ENCODE data around the gene OR6C75.
"Not testable (repeated sequence)": the region's sequence is repeated elsewhere in the genome, so short reads cannot be mapped to it uniquely, and the experiment has no call there.

Gene OR6C75

DNA sequence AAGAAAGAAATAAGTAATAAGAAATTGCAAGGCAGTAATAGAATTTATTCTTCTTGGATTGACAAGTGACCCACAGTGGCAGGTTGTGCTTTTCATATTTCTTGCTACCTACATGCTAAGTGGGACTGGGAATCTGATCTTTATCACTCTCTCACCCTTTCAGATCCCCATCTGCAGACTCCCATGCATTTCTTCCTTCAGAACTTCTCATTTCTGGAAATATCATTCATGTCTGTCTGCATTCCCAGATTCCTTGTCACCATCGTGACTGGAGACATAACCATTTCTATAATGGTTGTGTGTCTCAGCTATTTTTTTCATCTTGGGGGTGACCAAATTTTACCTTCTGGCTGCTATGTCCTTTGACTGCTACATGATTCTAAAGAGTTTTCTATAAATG lies 33.6 kb downstream of the OR6C75 start:
- Histone ChIP-seq H3K27ac (ENCODE audit: low read length) (no peak overlapping the region), H3K4me1 (ENCODE audit: low read length) (no peaks in the 10 kb centered on the region), H3K4me2 (ENCODE audit: low read depth, low read length) (no peak overlapping the region), H3K9ac (ENCODE audit: low read length) (no peak overlapping the region), H3K9me2 (replicated peaks; ENCODE audit: insufficient read depth, low read length) (no peaks in the 10 kb centered on the region), H3F3A (ENCODE audit: insufficient read depth, low read length) (no peaks in the 10 kb centered on the region), H3K27me3 (replicated peaks; ENCODE audit: insufficient read depth, low read length) (no peaks in the 10 kb centered on the region), H4K20me1 (ENCODE audit: insufficient read depth, low read length) (no peaks in the 10 kb centered on the region), H3K79me2 (ENCODE audit: low read length) (no peaks in the 10 kb centered on the region), H3K4me3 (ENCODE audit: low read length) (no peak overlapping the region), H2AFZ (ENCODE audit: low read length) (no peak overlapping the region), H3K9me3 (replicated peaks; ENCODE audit: insufficient read depth, low read length) (no peaks in the 10 kb centered on the region), H3K36me3 (replicated peaks; ENCODE audit: insufficient read depth, low read length) (no peaks in the 10 kb centered on the region)
- DNase-seq = no peak
- TF ChIP-seq CTCF (IDR thresholded peaks at IDR 0.05; ENCODE audit: low read length) = no peak

DNA sequence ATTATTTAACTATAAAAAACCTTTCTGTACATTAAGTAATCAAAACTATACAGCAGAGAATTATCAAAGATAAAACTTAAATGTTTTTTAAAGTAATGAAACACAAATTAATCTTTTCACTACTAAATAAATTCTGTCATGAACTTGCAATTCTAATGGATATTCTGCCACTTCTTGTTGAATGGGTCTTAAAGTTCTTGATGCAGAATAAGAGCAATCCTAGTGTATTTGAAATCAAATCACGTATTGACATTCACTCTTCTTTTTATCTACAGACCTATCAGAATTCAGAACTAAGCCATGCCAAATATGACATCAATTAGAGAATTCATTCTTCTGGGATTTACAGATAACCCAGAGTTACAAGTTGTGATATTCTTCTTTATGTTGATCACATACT lies 37.5 kb downstream of the OR6C75 start, which contains the start of gene OR6C65:
Gene OR6C65 (plus strand): TSS at position 301 of the 400 bp plus-strand sequence. CDS start 0 bp downstream, at position 301.
- no peaks in the 10 kb centered on the region for H3K36me3 ChIP-seq (replicated peaks; ENCODE audit: insufficient read depth, low read length)
- no peaks in the 10 kb centered on the region for H4K20me1 ChIP-seq (ENCODE audit: insufficient read depth, low read length)
- no peaks in the 10 kb centered on the region for H3F3A ChIP-seq (ENCODE audit: insufficient read depth, low read length)
- H3K4me3 ChIP-seq (ENCODE audit: low read length) = no peak within 1 kb of the TSS
- no peaks in the 10 kb centered on the region; the same call in 1 of the 2 replicates for H3K4me1 ChIP-seq (ENCODE audit: low read length)
- no peak within 1 kb of the TSS for H3K4me2 ChIP-seq (ENCODE audit: low read depth, low read length)
- H2AFZ ChIP-seq (ENCODE audit: low read length) = no peak within 1 kb of the TSS
- H3K27me3 ChIP-seq (replicated peaks; ENCODE audit: insufficient read depth, low read length) = no peaks in the 10 kb centered on the region
- DNase-seq = no peak
- no peak within 1 kb of the TSS for H3K27ac ChIP-seq (ENCODE audit: low read length)
- H3K9ac ChIP-seq (ENCODE audit: low read length) = no peak within 1 kb of the TSS
- TF ChIP-seq EZH2 (optimal IDR thresholded peaks at IDR 0.05; ENCODE audit: low read depth, low read length) (no peak), EZH2phosphoT487 (IDR thresholded peaks at IDR 0.05; ENCODE audit: low read length) (no peak), CTCF (IDR thresholded peaks at IDR 0.05; ENCODE audit: low read length) (no peak)
- H3K9me2 ChIP-seq (replicated peaks; ENCODE audit: insufficient read depth, low read length) = no peaks in the 10 kb centered on the region
- no peaks in the 10 kb centered on the region for H3K79me2 ChIP-seq (ENCODE audit: low read length)
- no peaks in the 10 kb centered on the region for H3K9me3 ChIP-seq (replicated peaks; ENCODE audit: insufficient read depth, low read length)

- H3K9ac ChIP-seq (ENCODE audit: low read length) = no peak overlapping the region
- no peak overlapping the region for H3K4me2 ChIP-seq (ENCODE audit: low read depth, low read length)
- no peak overlapping the region for H2AFZ ChIP-seq (ENCODE audit: low read length)
- no peak overlapping the region for H3K27ac ChIP-seq (ENCODE audit: low read length)
- H3K27me3 ChIP-seq (replicated peaks; ENCODE audit: insufficient read depth, low read length) = no peaks in the 10 kb centered on the region
- H3K9me2 ChIP-seq (replicated peaks; ENCODE audit: insufficient read depth, low read length) = no peaks in the 10 kb centered on the region
- no peaks in the 10 kb centered on the region for H3F3A ChIP-seq (ENCODE audit: insufficient read depth, low read length)
- TF ChIP-seq EZH2phosphoT487 (IDR thresholded peaks at IDR 0.05; ENCODE audit: low read length) (no peak), EZH2 (optimal IDR thresholded peaks at IDR 0.05; ENCODE audit: low read depth, low read length) (no peak), CTCF (IDR thresholded peaks at IDR 0.05; ENCODE audit: low read length) (no peak)
- H3K4me3 ChIP-seq (ENCODE audit: low read length) = no peak overlapping the region
- no peaks in the 10 kb centered on the region for H4K20me1 ChIP-seq (ENCODE audit: insufficient read depth, low read length)
- H3K9me3 ChIP-seq (replicated peaks; ENCODE audit: insufficient read depth, low read length) = no peaks in the 10 kb centered on the region
- H3K79me2 ChIP-seq (ENCODE audit: low read length) = no peaks in the 10 kb centered on the region
- DNase-seq = no peak
- no peaks in the 10 kb centered on the region for H3K4me1 ChIP-seq (ENCODE audit: low read length)
- H3K36me3 ChIP-seq (replicated peaks; ENCODE audit: insufficient read depth, low read length) = no peaks in the 10 kb centered on the region
These were observed 45.1 kb downstream of the OR6C75 start for GRCh38 chr12:55407866-55408265.

DNA sequence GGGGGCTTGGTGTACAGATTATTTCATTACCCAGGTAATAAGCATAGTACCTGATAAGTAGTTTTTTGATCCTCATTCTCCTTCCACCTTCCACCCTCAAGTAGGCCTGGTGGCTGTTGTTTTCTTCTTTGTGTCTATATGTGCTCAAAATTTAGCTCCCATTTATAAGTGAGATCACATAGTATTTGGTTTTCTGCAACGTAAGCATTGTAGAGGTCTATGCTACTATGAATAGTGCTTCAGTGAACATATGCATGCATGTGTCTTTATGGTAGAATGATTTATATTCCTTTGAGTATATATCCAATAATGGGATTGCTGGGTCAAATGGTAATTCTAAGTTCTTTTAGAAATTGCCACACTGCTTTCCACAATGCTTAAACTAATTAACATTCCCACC lies 46.4 kb downstream of the OR6C75 start:
- not testable (repeated sequence) for H3K4me1 ChIP-seq (ENCODE audit: low read length); H4K20me1 ChIP-seq (ENCODE audit: insufficient read depth, low read length); H3K9me3 ChIP-seq (replicated peaks; ENCODE audit: insufficient read depth, low read length); H3K36me3 ChIP-seq (replicated peaks; ENCODE audit: insufficient read depth, low read length); H3K9me2 ChIP-seq (replicated peaks; ENCODE audit: insufficient read depth, low read length); H3K79me2 ChIP-seq (ENCODE audit: low read length); H3K4me3 ChIP-seq (ENCODE audit: low read length); H3K27ac ChIP-seq (ENCODE audit: low read length); H2AFZ ChIP-seq (ENCODE audit: low read length); DNase-seq; H3K27me3 ChIP-seq (replicated peaks; ENCODE audit: insufficient read depth, low read length); H3K4me2 ChIP-seq (ENCODE audit: low read depth, low read length); H3F3A ChIP-seq (ENCODE audit: insufficient read depth, low read length); H3K9ac ChIP-seq (ENCODE audit: low read length)

- H3K9me2 ChIP-seq (replicated peaks; ENCODE audit: insufficient read depth, low read length); H3K79me2 ChIP-seq (ENCODE audit: low read length); H3K36me3 ChIP-seq (replicated peaks; ENCODE audit: insufficient read depth, low read length); H3K27me3 ChIP-seq (replicated peaks; ENCODE audit: insufficient read depth, low read length); H3F3A ChIP-seq (ENCODE audit: insufficient read depth, low read length); H3K4me2 ChIP-seq (ENCODE audit: low read depth, low read length); H3K4me1 ChIP-seq (ENCODE audit: low read length); H3K27ac ChIP-seq (ENCODE audit: low read length); DNase-seq; H2AFZ ChIP-seq (ENCODE audit: low read length); H3K9ac ChIP-seq (ENCODE audit: low read length); H4K20me1 ChIP-seq (ENCODE audit: insufficient read depth, low read length); H3K9me3 ChIP-seq (replicated peaks; ENCODE audit: insufficient read depth, low read length); H3K4me3 ChIP-seq (ENCODE audit: low read length): not testable (repeated sequence)
These were observed 49.4 kb downstream of the OR6C75 start for GRCh38 chr12:55412138-55412537.
